Effector memory CD4-positive, alpha-beta T cell (primary cell): ENCODE results near the gene ADAM8.
"Not testable (repeated sequence)": the region's sequence is repeated elsewhere in the genome, so short reads cannot be mapped to it uniquely, and the experiment has no call there.

Experiments
- DNase-seq, 3 donors: peaks; one replicate each; pipeline ENCODE4 v3.0.0-alpha.2; 2020
- H3K27ac ChIP-seq: 2 replicates; pipeline ENCODE4 v1.7.0; 2013; ENCODE audit warnings: mild to moderate bottlenecking, low read length, moderate library complexity; ENCODE audit not compliant: insufficient read depth, poor library complexity, severe bottlenecking
- H3K27me3 ChIP-seq: replicated peaks from 2 replicates; pipeline ENCODE4 v1.7.0; 2013; ENCODE audit warnings: mild to moderate bottlenecking, low read length; ENCODE audit not compliant: insufficient read depth, control insufficient read depth, poor library complexity, severe bottlenecking
- H3K36me3 ChIP-seq: 2 replicates; pipeline ENCODE4 v1.7.0; 2013; ENCODE audit warnings: mild to moderate bottlenecking, low read length, moderate library complexity; ENCODE audit not compliant: control insufficient read depth, insufficient read depth
- H3K4me1 ChIP-seq: 2 replicates; pipeline ENCODE4 v1.7.0; 2013; ENCODE audit warnings: low read length, mild to moderate bottlenecking; ENCODE audit not compliant: control insufficient read depth, insufficient read depth, poor library complexity, severe bottlenecking
- H3K4me3 ChIP-seq: 2 replicates; pipeline ENCODE4 v1.7.0; 2013; ENCODE audit warnings: low read length, low read depth, mild to moderate bottlenecking; ENCODE audit not compliant: insufficient read depth, poor library complexity, severe bottlenecking
- H3K9me3 ChIP-seq: 2 replicates; pipeline ENCODE4 v1.7.0; 2013; ENCODE audit warnings: mild to moderate bottlenecking, low read length, moderate library complexity; ENCODE audit not compliant: control insufficient read depth

The ADAM8 gene

DNA sequence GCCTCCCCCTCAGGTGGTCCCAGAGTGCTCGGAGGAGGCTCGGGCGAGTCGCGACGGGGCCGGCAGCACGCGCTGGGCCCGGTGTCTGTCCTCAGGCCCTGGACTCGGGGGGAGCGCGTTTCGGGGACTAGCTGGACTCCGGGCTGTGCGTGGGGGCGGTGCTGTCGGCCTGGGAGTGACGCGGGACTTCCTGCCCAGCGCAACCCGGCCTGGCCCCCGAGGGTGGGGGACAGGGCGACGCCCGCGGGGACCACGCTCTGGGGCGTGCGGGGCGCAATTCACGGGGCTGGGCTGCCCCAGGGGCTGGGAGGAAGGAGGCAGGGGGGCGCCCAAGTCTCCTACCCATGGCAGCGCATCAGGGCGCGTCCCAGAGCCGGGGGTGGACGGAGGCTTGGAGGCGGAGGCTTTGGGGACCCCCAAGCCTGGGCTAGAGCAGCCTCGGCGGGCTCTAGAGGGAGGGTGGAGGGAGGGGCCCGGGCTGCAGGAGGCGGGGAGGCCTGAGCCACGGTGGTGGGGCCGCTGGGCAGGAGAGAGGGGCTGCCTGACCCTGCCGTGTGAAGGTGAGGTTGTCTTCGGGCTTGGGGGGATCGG lies 41.3 kb downstream of the ADAM8 start:
- Histone ChIP-seq H3K4me3 (peak overlapping the region; percentile 55), H3K4me1 (peaks cover 33% of the 10 kb centered on the region), H3K27me3 (peaks cover 63% of the 10 kb centered on the region), H3K36me3 (no peaks in the 10 kb centered on the region), H3K27ac (no peak overlapping the region), H3K9me3 (no peaks in the 10 kb centered on the region)
- no peak for DNase-seq

DNA sequence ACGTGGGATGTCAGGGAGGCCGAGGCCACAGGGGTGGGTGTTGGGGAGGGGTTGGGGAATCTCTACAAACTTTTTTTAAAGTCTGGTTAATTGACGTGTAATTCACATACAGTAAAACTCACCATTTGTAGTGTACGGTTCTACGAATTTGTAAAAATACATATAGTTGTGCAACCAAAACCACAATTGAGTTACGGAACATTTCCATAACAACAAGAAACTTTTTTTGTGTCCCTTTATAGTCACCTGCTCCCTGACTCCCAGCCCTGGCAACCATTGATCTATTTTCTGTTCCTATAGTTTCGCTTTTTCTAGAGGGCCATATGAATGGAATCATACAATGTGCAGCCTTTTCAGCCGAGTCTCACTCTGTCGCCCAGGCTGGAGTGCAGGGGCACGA lies 41.9 kb downstream of the ADAM8 start:
- H3K4me3 ChIP-seq, DNase-seq, H3K9me3 ChIP-seq, H3K27ac ChIP-seq, H3K36me3 ChIP-seq: not testable (repeated sequence)
- peaks cover 33% of the 10 kb centered on the region for H3K4me1 ChIP-seq
- peaks cover 59% of the 10 kb centered on the region for H3K27me3 ChIP-seq

GRCh38 chr10:133231946-133232574 lies 44.6 kb downstream of the ADAM8 start:
- Histone ChIP-seq H3K27me3 (peaks cover 40% of the 10 kb centered on the region), H3K4me1 (peaks cover 24% of the 10 kb centered on the region), H3K36me3 (no peaks in the 10 kb centered on the region), H3K27ac (no peak overlapping the region), H3K4me3 (no peak overlapping the region), H3K9me3 (no peaks in the 10 kb centered on the region)
- DNase-seq, result no peak

- Histone ChIP-seq H3K27ac (no peak overlapping the region), H3K36me3 (no peaks in the 10 kb centered on the region), H3K4me1 (peaks cover 18% of the 10 kb centered on the region), H3K27me3 (peaks cover 34% of the 10 kb centered on the region), H3K9me3 (no peaks in the 10 kb centered on the region), H3K4me3 (no peak overlapping the region)
- no peak for DNase-seq
These were observed 45.3 kb downstream of the ADAM8 start for GRCh38 chr10:133231244-133231945.

GRCh38 chr10:133230387-133231195 lies 46.1 kb downstream of the ADAM8 start:
- no peak overlapping the region for H3K27ac ChIP-seq
- peaks cover 30% of the 10 kb centered on the region for H3K27me3 ChIP-seq

GRCh38 chr10:133230044-133230361 lies 46.7 kb downstream of the ADAM8 start, which contains the start of gene UTF1:
UTF1 (plus strand) TSS chr10:133230217; CDS start chr10:133230289, 72 bp downstream.
- Histone ChIP-seq H3K4me3 (no peak within 1 kb of the TSS), H3K27me3 (peaks cover 25% of the 10 kb centered on the region), H3K4me1 (peaks cover 4% of the 10 kb centered on the region), H3K36me3 (no peaks in the 10 kb centered on the region), H3K27ac (no peak within 1 kb of the TSS), H3K9me3 (no peaks in the 10 kb centered on the region)
- no peak for DNase-seq

More at GRCh38 chr10:133230387-133231195, 46.1 kb downstream of the ADAM8 start:
- Histone ChIP-seq H3K4me3 (no peak overlapping the region), H3K9me3 (no peaks in the 10 kb centered on the region), H3K4me1 (peaks cover 10% of the 10 kb centered on the region), H3K36me3 (no peaks in the 10 kb centered on the region)
- no peak for DNase-seq

DNA sequence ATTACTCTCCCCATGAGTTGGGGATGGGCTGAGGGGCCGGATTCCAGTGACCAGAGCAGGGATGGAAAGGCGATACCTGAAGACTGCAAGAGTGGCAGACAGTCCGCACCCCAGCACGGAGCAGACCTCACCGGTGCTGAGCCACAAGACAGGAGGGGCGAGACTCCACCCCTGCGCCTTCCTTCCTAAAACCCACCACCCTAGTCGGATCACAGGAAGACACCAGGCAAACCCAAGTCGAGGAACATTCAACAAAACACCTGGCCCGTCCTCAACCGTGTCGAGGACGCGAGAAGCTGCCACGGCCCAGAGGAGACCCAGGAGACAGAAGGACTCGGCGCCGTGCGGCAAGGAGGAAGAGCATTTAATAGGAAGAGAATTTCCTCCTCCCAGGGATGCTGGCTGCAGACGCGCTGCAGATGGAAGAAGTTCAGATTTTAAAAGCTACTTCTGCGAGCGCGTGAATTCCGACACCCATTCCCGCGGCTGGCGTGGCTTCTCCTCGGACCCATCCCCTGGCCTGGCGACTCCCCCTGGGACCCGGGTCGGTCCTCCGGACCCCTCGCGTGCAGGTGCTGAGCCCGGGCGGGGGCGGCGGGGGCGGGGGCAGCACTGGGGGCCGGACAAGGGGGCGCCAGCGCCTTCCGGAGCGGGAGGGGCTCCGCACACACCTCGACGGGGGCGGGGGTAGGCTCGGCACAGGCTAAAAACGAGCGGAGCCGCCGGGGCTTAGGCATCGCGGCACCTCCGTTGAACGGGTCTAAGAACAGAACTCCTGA lies 47.2 kb downstream of the ADAM8 start:
- Histone ChIP-seq H3K9me3 (no peaks in the 10 kb centered on the region), H3K4me1 (peaks cover 4% of the 10 kb centered on the region), H3K36me3 (no peaks in the 10 kb centered on the region), H3K27me3 (peaks cover 24% of the 10 kb centered on the region), H3K27ac (no peak overlapping the region), H3K4me3 (no peak overlapping the region)
- DNase-seq, result no peak

DNA sequence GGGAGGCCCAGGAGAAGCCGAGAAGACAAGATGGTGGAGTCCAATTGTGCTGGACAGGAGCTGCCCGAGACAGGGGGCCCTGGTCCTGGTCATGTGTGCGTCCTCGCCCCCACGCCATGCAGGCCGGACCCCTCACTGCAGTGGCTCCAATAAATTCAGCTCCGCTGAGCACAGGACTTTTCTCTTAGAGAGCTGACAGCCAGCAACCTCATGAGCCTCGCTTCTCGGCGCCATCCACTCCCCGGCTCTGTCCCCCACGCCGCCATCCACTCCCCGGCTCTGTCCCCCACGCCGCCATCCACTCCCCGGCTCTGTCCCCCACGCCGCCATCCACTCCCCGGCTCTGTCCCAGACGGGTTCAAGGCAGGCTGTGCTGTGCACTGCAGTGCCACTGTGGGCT lies 49.4 kb downstream of the ADAM8 start:
- H3K27me3 ChIP-seq, result peaks cover 24% of the 10 kb centered on the region

GRCh38 chr10:133226251-133226808 lies 50.3 kb downstream of the ADAM8 start:
- H3K27ac ChIP-seq, result no peak overlapping the region
- no peaks in the 10 kb centered on the region for H3K9me3 ChIP-seq
- no peaks in the 10 kb centered on the region for H3K36me3 ChIP-seq
- no peak overlapping the region for H3K4me3 ChIP-seq
- DNase-seq, result no peak
- H3K27me3 ChIP-seq, result peaks cover 17% of the 10 kb centered on the region
- peaks cover 4% of the 10 kb centered on the region for H3K4me1 ChIP-seq

More for the DNA sequence above, 49.4 kb downstream of the ADAM8 start:
- peaks cover 4% of the 10 kb centered on the region for H3K4me1 ChIP-seq
- no peak overlapping the region for H3K4me3 ChIP-seq
- no peaks in the 10 kb centered on the region for H3K9me3 ChIP-seq
- H3K36me3 ChIP-seq, result no peaks in the 10 kb centered on the region
- DNase-seq, result no peak
- no peak overlapping the region for H3K27ac ChIP-seq
